HEK293 (cell line): ENCODE data around the gene BATF2.
A peak's percentile ranks its signal among the peaks of the same experiment; 100 is the strongest.

ENCODE experiments used
- CTCF ChIA-PET: fragments of 350-600 bp; formaldehyde crosslinking; extraction: SDS; loops from one replicate; lab custom pipeline; 2021; ENCODE audit warnings: antibody characterized with exemption; lab: Yijun Ruan, JAX
- POLR2A ChIA-PET: fragments of 300-600 bp; formaldehyde crosslinking; extraction: SDS; loops from one replicate; lab custom pipeline; 2020; ENCODE audit warnings: antibody characterized with exemption, inconsistent platforms; lab: Yijun Ruan, JAX
- H3K27ac ChIP-seq: fragments of 200-500 bp; sonication (Bioruptor generic); 2 replicates; pipeline ENCODE4 v1.5.1; 2014; ENCODE audit warnings: low read depth, low read length, control low read depth, inconsistent platforms; ENCODE audit errors: extremely low read depth
- H3K36me3 ChIP-seq, 2 experiments: fragments of 200-500 bp in 1 of 2; sonication (Bioruptor generic) in 1 of 2; 1 replicate in 1 of 2; 2 replicates in 1 of 2; pipeline ENCODE4 v1.5.1; 2014 to 2017; ENCODE audit warnings: inconsistent platforms in 2 of 2, low read length in 2 of 2; ENCODE audit not compliant: control insufficient read depth in 2 of 2, insufficient read depth in 1 of 2
- H3K4me1 ChIP-seq: fragments of 200-500 bp; sonication (Bioruptor generic); 2 replicates; pipeline ENCODE4 v1.5.1; 2014; ENCODE audit warnings: mild to moderate bottlenecking, low read length, inconsistent platforms; ENCODE audit not compliant: control insufficient read depth, insufficient read depth
- H3K4me3 ChIP-seq: 2 replicates; pipeline ENCODE4 v1.5.1; 2011; ENCODE audit warnings: low read depth, mild to moderate bottlenecking, control low read depth, low read length, moderate library complexity
- H3K9me3 ChIP-seq: fragments of 200-500 bp; sonication (Bioruptor generic); 2 replicates; pipeline ENCODE4 v1.5.1; 2014; ENCODE audit warnings: low read depth, low read length, inconsistent platforms; ENCODE audit not compliant: control insufficient read depth, insufficient read depth
- EGR2 ChIP-seq: fragments of 450-650 bp; formaldehyde crosslinking; IDR thresholded peaks from 2 replicates; pipeline ENCODE4 v1.5.1; 2016; ENCODE audit warnings: low read depth, missing biosample characterization, missing genetic modification characterization
- GLIS2 ChIP-seq: fragments of 450-650 bp; formaldehyde crosslinking; IDR thresholded peaks from 2 replicates; pipeline ENCODE4 v1.5.1; 2016; ENCODE audit warnings: missing biosample characterization, missing genetic modification characterization
- MEIS1 ChIP-seq: sonication (generic); formaldehyde crosslinking; IDR thresholded peaks from 2 replicates; pipeline ENCODE4 v1.8.1; 2022; ENCODE audit warnings: missing genetic modification reagents, mild to moderate bottlenecking, borderline replicate concordance
- WT1 ChIP-seq: fragments of 450-650 bp; formaldehyde crosslinking; IDR thresholded peaks from 2 replicates; pipeline ENCODE4 v1.5.1; 2016; ENCODE audit warnings: missing biosample characterization, missing genetic modification characterization
- ZFHX2 ChIP-seq: fragments of 450-650 bp; formaldehyde crosslinking; conservative IDR thresholded peaks from 2 replicates; pipeline ENCODE4 v1.5.1; 2016; ENCODE audit warnings: missing biosample characterization, missing genetic modification characterization
- ZNF10 ChIP-seq: fragments of 450-650 bp; formaldehyde crosslinking; IDR thresholded peaks from 2 replicates; pipeline ENCODE4 v1.5.1; 2017; ENCODE audit warnings: missing biosample characterization, missing genetic modification characterization
- ZNF114 ChIP-seq: fragments of 450-650 bp; formaldehyde crosslinking; IDR thresholded peaks from 2 replicates; pipeline ENCODE4 v1.5.0; 2017; ENCODE audit warnings: missing biosample characterization, missing genetic modification characterization
- ZNF121 ChIP-seq: fragments of 450-650 bp; formaldehyde crosslinking; IDR thresholded peaks from 2 replicates; pipeline ENCODE4 v1.5.1; 2016; ENCODE audit warnings: missing biosample characterization, missing genetic modification characterization
- ZNF146 ChIP-seq: fragments of 450-650 bp; formaldehyde crosslinking; IDR thresholded peaks from 2 replicates; pipeline ENCODE4 v1.5.1; 2016; ENCODE audit warnings: missing biosample characterization, missing genetic modification characterization
- ZNF16 ChIP-seq: fragments of 450-650 bp; formaldehyde crosslinking; IDR thresholded peaks from 2 replicates; pipeline ENCODE4 v1.5.1; 2016; ENCODE audit warnings: low read depth, missing biosample characterization, missing genetic modification characterization
- ZNF184 ChIP-seq: fragments of 450-650 bp; IDR thresholded peaks from 2 replicates; pipeline ENCODE4 v1.5.1; 2018; ENCODE audit warnings: missing biosample characterization, mild to moderate bottlenecking, missing genetic modification characterization
- ZNF214 ChIP-seq: fragments of 450-650 bp; formaldehyde crosslinking; IDR thresholded peaks from 2 replicates; pipeline ENCODE4 v1.5.1; 2017; ENCODE audit warnings: missing biosample characterization, mild to moderate bottlenecking, missing genetic modification characterization, borderline replicate concordance
- ZNF221 ChIP-seq: fragments of 450-650 bp; formaldehyde crosslinking; IDR thresholded peaks from 2 replicates; pipeline ENCODE4 v1.5.1; 2017; ENCODE audit warnings: missing biosample characterization, missing genetic modification characterization, borderline replicate concordance
- ZNF341 ChIP-seq: fragments of 450-650 bp; formaldehyde crosslinking; IDR thresholded peaks from 2 replicates; pipeline ENCODE4; 2016; ENCODE audit warnings: low read depth, missing biosample characterization, missing genetic modification characterization
- ZNF394 ChIP-seq: fragments of 450-650 bp; formaldehyde crosslinking; IDR thresholded peaks from 2 replicates; pipeline ENCODE4 v1.5.1; 2016; ENCODE audit warnings: missing biosample characterization, missing genetic modification characterization, mild to moderate bottlenecking, moderate library complexity, borderline replicate concordance
- ZNF433 ChIP-seq: fragments of 450-650 bp; formaldehyde crosslinking; IDR thresholded peaks from 2 replicates; pipeline ENCODE4 v1.5.1; 2016; ENCODE audit warnings: missing biosample characterization, missing genetic modification characterization, low read depth
- ZNF529 ChIP-seq: fragments of 450-650 bp; formaldehyde crosslinking; IDR thresholded peaks from 2 replicates; pipeline ENCODE4 v1.5.1; 2017; ENCODE audit warnings: missing genetic modification characterization, missing biosample characterization; ENCODE audit not compliant: insufficient replicate concordance
- ZNF544 ChIP-seq: fragments of 450-650 bp; formaldehyde crosslinking; IDR thresholded peaks from 2 replicates; pipeline ENCODE4 v1.5.0; 2017; ENCODE audit warnings: missing biosample characterization, missing genetic modification characterization
- ZNF560 ChIP-seq: fragments of 450-650 bp; formaldehyde crosslinking; IDR thresholded peaks from 2 replicates; pipeline ENCODE4 v1.5.1; 2017; ENCODE audit warnings: missing biosample characterization, missing genetic modification characterization, borderline replicate concordance
- ZNF626 ChIP-seq: fragments of 450-650 bp; sonication (Bioruptor Pico); formaldehyde crosslinking; IDR thresholded peaks from 2 replicates; pipeline ENCODE4 v1.5.1; 2018; ENCODE audit warnings: missing biosample characterization, missing genetic modification characterization, inconsistent platforms
- ZNF792 ChIP-seq: fragments of 450-650 bp; formaldehyde crosslinking; IDR thresholded peaks from 2 replicates; pipeline ENCODE4 v1.5.1; 2016; ENCODE audit warnings: missing biosample characterization, missing genetic modification characterization
- TF ChIP-seq, protein P1 (sequence below): fragments of 450-650 bp; formaldehyde crosslinking; IDR thresholded peaks from 2 replicates; pipeline ENCODE4 v1.5.1; 2016; ENCODE audit warnings: missing biosample characterization, missing genetic modification characterization
- TF ChIP-seq, protein P2 (sequence below): fragments of 450-650 bp; formaldehyde crosslinking; IDR thresholded peaks from 2 replicates; pipeline ENCODE4 v1.5.1; 2016; ENCODE audit warnings: missing biosample characterization, missing genetic modification characterization
- TF ChIP-seq, protein P3 (sequence below): fragments of 450-650 bp; formaldehyde crosslinking; IDR thresholded peaks from 2 replicates; pipeline ENCODE4 v1.5.1; 2016; ENCODE audit warnings: missing biosample characterization, missing genetic modification characterization

Gene BATF2

DNA sequence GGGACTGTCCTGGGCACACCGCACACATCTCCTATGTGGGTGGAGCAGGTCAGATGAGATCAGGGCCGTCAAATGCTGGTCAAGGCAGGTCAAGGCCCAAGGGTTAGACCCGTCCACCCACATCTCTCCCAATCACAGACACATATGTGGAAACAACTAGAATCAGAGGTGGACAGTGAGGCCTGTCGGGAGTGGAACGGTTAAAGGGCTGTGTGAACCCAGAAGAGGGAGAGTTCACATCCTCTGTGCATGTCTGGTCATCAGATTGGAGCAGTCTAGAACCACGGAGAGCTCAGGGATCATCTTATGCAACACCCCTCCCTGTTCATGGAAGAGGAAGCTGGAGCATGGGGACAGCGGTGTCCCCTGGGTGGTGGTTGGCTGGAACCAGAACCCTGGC is 23.1 kb upstream of the BATF2 start:
- CTCF ChIA-PET: no interaction called here
- Histone ChIP-seq H3K4me1 (no peaks in the 10 kb centered on the region), H3K4me3 (no peak overlapping the region), H3K9me3 (no peaks in the 10 kb centered on the region), H3K27ac (no peak overlapping the region), H3K36me3 (peaks cover 0 to 54% of the 10 kb centered on the region in 2 experiments; a peak in 2 of 3 replicates)
- POLR2A ChIA-PET: no interaction called here
- TF ChIP-seq WT1 (tag by site-specific recombination): no peak
- TF ChIP-seq, protein P1, sequence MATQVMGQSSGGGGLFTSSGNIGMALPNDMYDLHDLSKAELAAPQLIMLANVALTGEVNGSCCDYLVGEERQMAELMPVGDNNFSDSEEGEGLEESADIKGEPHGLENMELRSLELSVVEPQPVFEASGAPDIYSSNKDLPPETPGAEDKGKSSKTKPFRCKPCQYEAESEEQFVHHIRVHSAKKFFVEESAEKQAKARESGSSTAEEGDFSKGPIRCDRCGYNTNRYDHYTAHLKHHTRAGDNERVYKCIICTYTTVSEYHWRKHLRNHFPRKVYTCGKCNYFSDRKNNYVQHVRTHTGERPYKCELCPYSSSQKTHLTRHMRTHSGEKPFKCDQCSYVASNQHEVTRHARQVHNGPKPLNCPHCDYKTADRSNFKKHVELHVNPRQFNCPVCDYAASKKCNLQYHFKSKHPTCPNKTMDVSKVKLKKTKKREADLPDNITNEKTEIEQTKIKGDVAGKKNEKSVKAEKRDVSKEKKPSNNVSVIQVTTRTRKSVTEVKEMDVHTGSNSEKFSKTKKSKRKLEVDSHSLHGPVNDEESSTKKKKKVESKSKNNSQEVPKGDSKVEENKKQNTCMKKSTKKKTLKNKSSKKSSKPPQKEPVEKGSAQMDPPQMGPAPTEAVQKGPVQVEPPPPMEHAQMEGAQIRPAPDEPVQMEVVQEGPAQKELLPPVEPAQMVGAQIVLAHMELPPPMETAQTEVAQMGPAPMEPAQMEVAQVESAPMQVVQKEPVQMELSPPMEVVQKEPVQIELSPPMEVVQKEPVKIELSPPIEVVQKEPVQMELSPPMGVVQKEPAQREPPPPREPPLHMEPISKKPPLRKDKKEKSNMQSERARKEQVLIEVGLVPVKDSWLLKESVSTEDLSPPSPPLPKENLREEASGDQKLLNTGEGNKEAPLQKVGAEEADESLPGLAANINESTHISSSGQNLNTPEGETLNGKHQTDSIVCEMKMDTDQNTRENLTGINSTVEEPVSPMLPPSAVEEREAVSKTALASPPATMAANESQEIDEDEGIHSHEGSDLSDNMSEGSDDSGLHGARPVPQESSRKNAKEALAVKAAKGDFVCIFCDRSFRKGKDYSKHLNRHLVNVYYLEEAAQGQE: peak; percentile 37; the same call in 1 of the 2 replicates

DNA sequence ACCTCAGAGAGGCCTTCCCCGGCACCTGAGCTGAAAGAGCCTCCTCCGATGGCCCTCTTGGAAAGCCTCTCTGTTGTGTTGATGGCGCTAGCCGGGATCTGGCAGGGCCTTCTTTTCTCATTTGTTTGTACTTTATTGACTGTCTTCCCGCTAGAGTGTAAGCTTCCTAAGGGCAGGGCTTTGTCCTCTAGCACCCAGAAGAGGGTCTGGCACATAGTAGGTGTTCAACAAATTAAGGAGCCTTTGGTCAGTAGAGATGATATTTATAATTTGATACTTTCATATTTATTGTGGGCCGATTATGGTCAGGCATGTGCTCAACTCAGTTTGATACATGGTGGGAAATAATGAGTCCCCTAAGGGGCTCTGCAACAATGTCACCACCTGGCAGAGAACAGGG is 21.2 kb upstream of the BATF2 start:
- ChIA-PET POLR2A (interaction anchor here (0.8 to 1.6 kb wide), 2 partner anchors 10 to 94 kb away, joined by 3 read pairs; partner anchors contain the start of gene SNX15), CTCF (interaction anchor here (0.6 to 1.2 kb wide), 2 partner anchors 94 to 365 kb away, joined by 3 read pairs; partner anchors contain the start of genes SLC25A45 and TM7SF2)
- no peaks in the 10 kb centered on the region for H3K4me1 ChIP-seq
- H3K9me3 ChIP-seq: no peaks in the 10 kb centered on the region
- no peak overlapping the region for H3K4me3 ChIP-seq
- no peak for TF ChIP-seq MEIS1 (CRISPR knock-in tag)
- TF ChIP-seq ZNF626 (tag by site-specific recombination): no peak
- TF ChIP-seq ZNF341 (tag by site-specific recombination): no peak
- TF ChIP-seq ZNF394 (tag by site-specific recombination): no peak
- TF ChIP-seq ZNF214 (tag by site-specific recombination): no peak
- no peak for TF ChIP-seq GLIS2 (tag by site-specific recombination)
- no peak for TF ChIP-seq ZNF221
- TF ChIP-seq, protein P2, sequence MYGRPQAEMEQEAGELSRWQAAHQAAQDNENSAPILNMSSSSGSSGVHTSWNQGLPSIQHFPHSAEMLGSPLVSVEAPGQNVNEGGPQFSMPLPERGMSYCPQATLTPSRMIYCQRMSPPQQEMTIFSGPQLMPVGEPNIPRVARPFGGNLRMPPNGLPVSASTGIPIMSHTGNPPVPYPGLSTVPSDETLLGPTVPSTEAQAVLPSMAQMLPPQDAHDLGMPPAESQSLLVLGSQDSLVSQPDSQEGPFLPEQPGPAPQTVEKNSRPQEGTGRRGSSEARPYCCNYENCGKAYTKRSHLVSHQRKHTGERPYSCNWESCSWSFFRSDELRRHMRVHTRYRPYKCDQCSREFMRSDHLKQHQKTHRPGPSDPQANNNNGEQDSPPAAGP: no peak
- TF ChIP-seq ZNF560 (tag by site-specific recombination): no peak
- TF ChIP-seq ZNF184 (tag by site-specific recombination): no peak
- no peak overlapping the region for H3K27ac ChIP-seq
- H3K36me3 ChIP-seq: peaks cover 0 to 54% of the 10 kb centered on the region in 2 experiments; a peak in 2 of 3 replicates

DNA sequence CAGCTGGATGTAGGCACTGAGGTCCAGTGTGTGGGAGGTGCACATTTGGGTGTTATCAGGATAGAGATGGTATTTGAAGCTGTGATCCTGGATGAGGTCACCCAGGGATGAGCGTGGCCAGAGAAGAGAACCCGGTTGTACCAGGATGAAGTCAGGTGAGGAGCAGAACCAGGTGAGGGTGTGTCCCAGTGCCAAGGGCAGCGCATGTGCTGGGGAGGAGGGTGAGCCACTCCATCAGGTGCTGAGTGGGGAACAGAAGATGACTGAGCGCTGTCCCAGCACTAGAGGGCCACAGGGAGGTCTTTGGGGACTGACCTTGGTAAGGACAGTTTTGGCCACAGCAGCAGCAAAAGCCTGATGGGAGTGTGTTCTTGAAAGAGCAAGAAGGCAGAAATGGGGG is 19.9 kb upstream of the BATF2 start:
- H3K27ac ChIP-seq: no peak overlapping the region
- no peaks in the 10 kb centered on the region for H3K9me3 ChIP-seq
- TF ChIP-seq EGR2 (tag by site-specific recombination): 0 out of 2 replicates have a peak, but pooled peaks have one; percentile 8
- TF ChIP-seq ZNF544 (tag by site-specific recombination): no peak
- TF ChIP-seq ZFHX2 (tag by site-specific recombination): peak; percentile 47; the same call in 1 of the 2 replicates
- TF ChIP-seq, protein P3, sequence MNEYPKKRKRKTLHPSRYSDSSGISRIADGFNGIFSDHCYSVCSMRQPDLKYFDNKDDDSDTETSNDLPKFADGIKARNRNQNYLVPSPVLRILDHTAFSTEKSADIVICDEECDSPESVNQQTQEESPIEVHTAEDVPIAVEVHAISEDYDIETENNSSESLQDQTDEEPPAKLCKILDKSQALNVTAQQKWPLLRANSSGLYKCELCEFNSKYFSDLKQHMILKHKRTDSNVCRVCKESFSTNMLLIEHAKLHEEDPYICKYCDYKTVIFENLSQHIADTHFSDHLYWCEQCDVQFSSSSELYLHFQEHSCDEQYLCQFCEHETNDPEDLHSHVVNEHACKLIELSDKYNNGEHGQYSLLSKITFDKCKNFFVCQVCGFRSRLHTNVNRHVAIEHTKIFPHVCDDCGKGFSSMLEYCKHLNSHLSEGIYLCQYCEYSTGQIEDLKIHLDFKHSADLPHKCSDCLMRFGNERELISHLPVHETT (tag by site-specific recombination): no peak
- no peak for TF ChIP-seq ZNF433 (tag by site-specific recombination)
- no peak for TF ChIP-seq ZNF146 (tag by site-specific recombination)
- TF ChIP-seq ZNF16 (tag by site-specific recombination): no peak
- TF ChIP-seq ZNF114 (tag by site-specific recombination): no peak
- no peak for TF ChIP-seq ZNF529 (tag by site-specific recombination)
- TF ChIP-seq ZNF121: no peak
- TF ChIP-seq ZNF792 (tag by site-specific recombination): no peak
- TF ChIP-seq ZNF10 (tag by site-specific recombination): 0 out of 2 replicates have a peak, but pooled peaks have one; percentile 50
- ChIA-PET CTCF (interaction anchor here (0.6 kb wide), 1 partner anchor 134 kb away, joined by 6 read pairs; no protein-coding TSS in a partner anchor), POLR2A (interaction anchor here (0.5 to 1.9 kb wide), 3 partner anchors 9 to 96 kb away, joined by 3 to 6 read pairs (median 3); no protein-coding TSS in a partner anchor)
- H3K4me3 ChIP-seq: no peak overlapping the region
- no peaks in the 10 kb centered on the region for H3K4me1 ChIP-seq
- H3K36me3 ChIP-seq: peaks cover 0 to 48% of the 10 kb centered on the region in 2 experiments; a peak in 2 of 3 replicates
